Tibial nerve (tissue), 4 donors: ENCODE results near the gene EXOSC3.

Source experiments
- EP300 ChIP-seq, 2 donors: sonication (generic); formaldehyde crosslinking; IDR thresholded peaks; one replicate each; pipeline ENCODE4 v1.6.1; 2017; ENCODE audit warnings: antibody characterized with exemption in 2 of 2, mild to moderate bottlenecking in 1 of 2
- POLR2A ChIP-seq, 2 donors: fragments of 450-650 bp; IDR thresholded peaks; one replicate each; pipeline ENCODE4 v1.6.1; 2017; ENCODE audit warnings: antibody characterized with exemption in 2 of 2, mild to moderate bottlenecking in 2 of 2, moderate library complexity in 2 of 2
- TF ChIP-seq, protein P1 (sequence below), 5 experiments: fragments of 200-600 bp in 3 of 5; fragments of 450-650 bp in 2 of 5; sonication (generic) in 3 of 5; IDR thresholded peaks; one replicate each; pipeline ENCODE4 v1.5.1; 2016 to 2019; ENCODE audit warnings: antibody characterized with exemption in 5 of 5, mild to moderate bottlenecking in 3 of 5, moderate library complexity in 2 of 5

DNA sequence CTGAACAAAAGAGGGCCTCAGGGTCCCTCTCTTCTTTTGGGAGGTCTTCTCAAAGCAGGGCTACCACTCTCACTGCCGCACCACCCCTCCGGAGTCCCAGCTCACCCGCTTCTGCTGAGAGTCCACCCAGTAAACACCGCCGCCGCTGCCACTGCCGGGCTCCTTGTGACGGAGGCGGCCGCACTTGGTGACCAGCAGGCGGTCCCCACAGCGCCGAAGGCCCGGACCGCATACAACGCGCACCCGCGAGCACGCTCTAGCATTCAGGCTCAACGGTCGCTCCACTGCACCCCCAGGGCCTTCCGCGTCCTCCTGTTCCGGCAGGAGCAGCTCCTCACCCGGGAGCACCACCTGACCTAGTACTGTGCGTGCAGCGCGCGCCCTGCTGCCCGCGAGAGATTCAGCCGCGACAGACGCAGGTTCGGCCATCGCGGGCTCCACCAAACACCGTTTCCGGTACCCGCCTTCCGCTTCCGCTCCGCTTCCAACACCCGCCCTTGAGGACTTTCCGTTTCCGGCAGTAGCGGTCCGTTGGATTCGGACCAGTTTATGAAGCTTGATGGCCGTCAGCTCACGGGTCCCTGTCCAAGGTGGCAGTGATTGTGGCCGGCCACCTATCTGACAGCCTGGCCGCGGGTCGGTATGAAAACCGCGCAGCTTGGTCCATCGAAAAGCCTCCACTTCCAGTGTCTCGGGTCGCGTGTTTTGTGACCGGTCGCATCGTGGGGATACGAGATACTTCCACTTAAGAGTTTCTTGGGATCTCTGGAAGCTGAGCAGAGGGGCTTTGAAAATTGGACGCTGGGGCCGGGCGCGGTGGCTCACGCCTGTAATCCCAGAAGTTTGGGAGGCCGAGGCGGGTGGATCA, at the start of gene EXOSC3:
- TF ChIP-seq, protein P1, sequence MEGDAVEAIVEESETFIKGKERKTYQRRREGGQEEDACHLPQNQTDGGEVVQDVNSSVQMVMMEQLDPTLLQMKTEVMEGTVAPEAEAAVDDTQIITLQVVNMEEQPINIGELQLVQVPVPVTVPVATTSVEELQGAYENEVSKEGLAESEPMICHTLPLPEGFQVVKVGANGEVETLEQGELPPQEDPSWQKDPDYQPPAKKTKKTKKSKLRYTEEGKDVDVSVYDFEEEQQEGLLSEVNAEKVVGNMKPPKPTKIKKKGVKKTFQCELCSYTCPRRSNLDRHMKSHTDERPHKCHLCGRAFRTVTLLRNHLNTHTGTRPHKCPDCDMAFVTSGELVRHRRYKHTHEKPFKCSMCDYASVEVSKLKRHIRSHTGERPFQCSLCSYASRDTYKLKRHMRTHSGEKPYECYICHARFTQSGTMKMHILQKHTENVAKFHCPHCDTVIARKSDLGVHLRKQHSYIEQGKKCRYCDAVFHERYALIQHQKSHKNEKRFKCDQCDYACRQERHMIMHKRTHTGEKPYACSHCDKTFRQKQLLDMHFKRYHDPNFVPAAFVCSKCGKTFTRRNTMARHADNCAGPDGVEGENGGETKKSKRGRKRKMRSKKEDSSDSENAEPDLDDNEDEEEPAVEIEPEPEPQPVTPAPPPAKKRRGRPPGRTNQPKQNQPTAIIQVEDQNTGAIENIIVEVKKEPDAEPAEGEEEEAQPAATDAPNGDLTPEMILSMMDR (IDR thresholded peaks at IDR 0.05): no peak
- TF ChIP-seq POLR2A (IDR thresholded peaks at IDR 0.05) (peak in 1 of 2 donors; percentile 45), EP300 (IDR thresholded peaks at IDR 0.05) (peak in 1 of 2 donors; percentile 87)
